GM12892 (cell line): ENCODE data around the gene PTPRN2.

Experiments used
- POLR2A ChIP-seq: IDR thresholded peaks from 2 replicates; pipeline ENCODE4 v1.6.1; 2011; ENCODE audit warnings: low read depth, low read length, control low read depth
- POLR2AphosphoS5 ChIP-seq: IDR thresholded peaks from 2 replicates; pipeline ENCODE4 v1.6.1; 2011; ENCODE audit warnings: low read depth, low read length, control low read depth
- TAF1 ChIP-seq: IDR thresholded peaks from 2 replicates; pipeline ENCODE4 v1.6.1; 2011; ENCODE audit warnings: low read depth, mild to moderate bottlenecking, control low read depth, low read length, borderline replicate concordance

DNA sequence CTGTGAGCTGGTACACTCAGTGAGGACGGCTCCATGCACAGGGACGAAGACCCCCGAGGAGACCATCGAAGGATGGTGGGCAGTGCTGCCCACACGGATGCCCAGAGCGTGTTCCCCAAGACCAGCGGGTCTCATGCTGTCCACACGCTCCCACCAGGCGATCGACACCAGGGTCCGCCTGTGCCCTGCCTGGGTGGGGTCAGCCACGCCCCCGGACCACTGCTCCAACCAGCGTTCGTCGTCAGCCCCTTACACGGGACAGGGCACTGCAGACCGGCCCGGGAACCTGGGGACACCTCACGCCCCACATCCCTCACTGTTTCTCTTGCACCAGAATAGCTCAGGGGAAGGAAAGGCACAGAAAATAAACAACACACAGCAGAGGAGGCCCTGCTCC is 1027.4 kb downstream of the PTPRN2 start:
- TF ChIP-seq POLR2A (no peak), POLR2AphosphoS5 (no peak), TAF1 (no peak)
